H1 (cell line): Measurements from ENCODE around the gene GABRA4. TPM values are rescaled to one million over a fixed set of nuclear protein-coding genes. Genes with fewer than 3 reads are reported as not detected.

Source experiments
- BCL11A ChIP-seq, 2 experiments: IDR thresholded peaks; one replicate each; pipeline ENCODE4 v1.6.1; 2011; ENCODE audit warnings: low read depth in 2 of 2, low read length in 2 of 2, mild to moderate bottlenecking in 2 of 2
- EGR1 ChIP-seq: IDR thresholded peaks from 2 replicates; pipeline ENCODE4 v1.6.1; 2011; ENCODE audit warnings: low read depth, low read length, borderline replicate concordance
- JUND ChIP-seq: IDR thresholded peaks from 2 replicates; pipeline ENCODE4 v1.6.1; 2011; ENCODE audit warnings: mild to moderate bottlenecking, improper control_type of control experiment, low read length
- POLR2A ChIP-seq, 2 experiments: IDR thresholded peaks; 1 replicate in 1 of 2; 2 replicates in 1 of 2; pipeline ENCODE4 v1.6.1; 2011; ENCODE audit warnings: low read depth in 2 of 2, low read length in 2 of 2, mild to moderate bottlenecking in 2 of 2; ENCODE audit errors: control extremely low read depth in 1 of 2
- TCF12 ChIP-seq: IDR thresholded peaks from 2 replicates; pipeline ENCODE4 v1.6.1; 2011; ENCODE audit warnings: low read depth, mild to moderate bottlenecking, low read length
- polyA plus RNA-seq, 7 experiments: library from polyadenylated mRNA; depleted of rRNA in 3 of 7; stranded (reverse) in 5 of 7; unstranded in 2 of 7; fragments of >200 nt in 5 of 7; fragments of 200-250 nt in 2 of 7; gene quantifications; 1 replicate in 5 of 7; 2 replicates in 1 of 7; 4 replicates in 1 of 7; pipeline versions ENCODE4 v1.2.1 to v1.2.3, GENCODE V29; 2011 to 2013; ENCODE audit warnings: missing spikeins in 2 of 7, mixed read lengths in 2 of 7
- total RNA-seq: library from RNA; stranded (reverse); fragmentation: NEBNext Ultra II Directional; extraction: Animal tissue kit (Norgen Biotek cat#: 25700); gene quantifications from 2 replicates; pipeline ENCODE4 v1.2.1, GENCODE V29; 2021
- TF ChIP-seq, protein P1 (sequence below): IDR thresholded peaks from 2 replicates; pipeline ENCODE4 v1.6.1; 2011; ENCODE audit warnings: low read length, improper control_type of control experiment

Gene GABRA4
- total and polyA plus RNA-seq, 2 of the 8 experiments (the other 6 are each of a cell fraction or from before 2014, with no cell fraction given), result 0.09 to 0.37 TPM

DNA sequence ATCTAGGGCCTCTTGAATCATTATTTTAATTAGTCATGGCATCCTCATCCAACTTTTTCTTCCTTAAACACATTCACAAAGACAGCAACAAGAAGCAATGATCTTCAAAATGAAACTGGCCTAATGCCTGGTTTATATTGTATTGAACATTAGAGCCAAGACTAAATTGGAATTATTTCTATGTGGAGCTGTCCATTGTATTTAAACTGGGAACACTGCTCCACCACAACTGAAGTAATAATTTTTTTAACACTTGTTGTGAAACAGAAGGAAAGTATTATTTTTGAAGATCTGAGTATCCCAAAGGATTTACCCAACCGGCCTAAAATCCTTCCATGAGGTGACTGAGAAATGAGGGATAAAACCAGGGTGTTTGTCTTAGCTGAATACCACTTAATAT lies 44.9 kb upstream of the GABRA4 start (continued):
- TF ChIP-seq TCF12, result no peak
- TF ChIP-seq EGR1, result no peak
- no peak for TF ChIP-seq JUND
- TF ChIP-seq POLR2A (IDR thresholded peaks at IDR 0.05; ENCODE audit: control extremely low read depth in 1 of 2, low read depth in 2 of 2, low read length in 2 of 2), result no peak
- TF ChIP-seq, protein P1, sequence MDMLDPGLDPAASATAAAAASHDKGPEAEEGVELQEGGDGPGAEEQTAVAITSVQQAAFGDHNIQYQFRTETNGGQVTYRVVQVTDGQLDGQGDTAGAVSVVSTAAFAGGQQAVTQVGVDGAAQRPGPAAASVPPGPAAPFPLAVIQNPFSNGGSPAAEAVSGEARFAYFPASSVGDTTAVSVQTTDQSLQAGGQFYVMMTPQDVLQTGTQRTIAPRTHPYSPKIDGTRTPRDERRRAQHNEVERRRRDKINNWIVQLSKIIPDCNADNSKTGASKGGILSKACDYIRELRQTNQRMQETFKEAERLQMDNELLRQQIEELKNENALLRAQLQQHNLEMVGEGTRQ, result no peak
- TF ChIP-seq BCL11A (IDR thresholded peaks at IDR 0.05; ENCODE audit: low read depth in 2 of 2, low read length in 2 of 2), result no peak
